HG03025 (cell line): Measurements from ENCODE around the gene PPP1R12A.
A peak's percentile ranks its signal among the peaks of the same experiment; 100 is the strongest.

Experiments
- ATAC-seq: cut with Tn5 transposase; IDR thresholded peaks from one replicate; pipeline ENCODE4 v1.9.1; 2021; ENCODE audit warnings: mild to moderate bottlenecking, moderate library complexity; ENCODE audit not compliant: unreplicated experiment, low FRiP score

PPP1R12A gene

GRCh38 chr12:79936670-79937069, 1.8 kb upstream of the PPP1R12A start:
- ATAC-seq = no peak

GRCh38 chr12:79935624-79936345, 888 bp upstream of the PPP1R12A start:
- peak; percentile 22 for ATAC-seq

- ATAC-seq = peak; percentile 17
Observed at GRCh38 chr12:79934281-79935020, 446 bp downstream of the PPP1R12A start.

GRCh38 chr12:79933532-79934264, 1.2 kb downstream of the PPP1R12A start:
- peak; percentile 4 for ATAC-seq

GRCh38 chr12:79933043-79933442, 1.9 kb downstream of the PPP1R12A start:
- no peak for ATAC-seq

- no peak for ATAC-seq
Observed at GRCh38 chr12:79932357-79932756, 2.5 kb downstream of the PPP1R12A start.

GRCh38 chr12:79929065-79929464, 5.8 kb downstream of the PPP1R12A start:
- ATAC-seq = no peak

- ATAC-seq = peak; percentile 96
Observed at GRCh38 chr12:79927772-79928474, 7.0 kb downstream of the PPP1R12A start.

GRCh38 chr12:79926951-79927350, 7.9 kb downstream of the PPP1R12A start:
- no peak for ATAC-seq

- no peak for ATAC-seq
Observed at GRCh38 chr12:79925492-79925891, 9.4 kb downstream of the PPP1R12A start.

- ATAC-seq = no peak
Observed at GRCh38 chr12:79921786-79922185, 13.1 kb downstream of the PPP1R12A start.

GRCh38 chr12:79920421-79921238, 14.3 kb downstream of the PPP1R12A start:
- ATAC-seq = no peak

GRCh38 chr12:79919762-79920161, 15.1 kb downstream of the PPP1R12A start:
- no peak for ATAC-seq

GRCh38 chr12:79916826-79917225, 18.1 kb downstream of the PPP1R12A start:
- ATAC-seq = no peak

GRCh38 chr12:79911889-79912656, 22.8 kb downstream of the PPP1R12A start:
- ATAC-seq = no peak

- ATAC-seq = no peak
Observed at GRCh38 chr12:79908366-79908765, 26.5 kb downstream of the PPP1R12A start.

- ATAC-seq = no peak
Observed at GRCh38 chr12:79901506-79901905, 33.4 kb downstream of the PPP1R12A start.

- ATAC-seq = no peak
Observed at GRCh38 chr12:79900951-79901350, 33.9 kb downstream of the PPP1R12A start.

GRCh38 chr12:79900199-79900598, 34.7 kb downstream of the PPP1R12A start:
- no peak for ATAC-seq
